ENCODE results near the gene CAMP.

DNA sequence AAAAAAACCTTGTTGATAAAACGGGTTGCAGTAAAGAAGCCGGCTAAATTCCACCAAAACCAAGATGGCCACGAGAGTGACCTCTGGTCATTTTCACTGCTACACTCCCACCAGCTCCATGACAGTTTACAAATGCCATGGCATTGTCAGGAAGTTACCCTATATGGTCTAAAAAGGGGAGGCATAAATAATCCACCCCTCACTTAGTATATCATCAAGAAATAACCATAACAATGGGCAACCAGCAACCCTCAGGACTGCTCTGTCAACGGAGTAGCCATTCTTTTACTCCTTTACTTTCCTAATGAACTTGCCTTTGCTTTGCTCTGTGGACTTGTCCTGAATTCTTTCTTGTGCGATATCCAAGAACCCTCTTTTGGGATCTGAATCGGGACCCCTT is 20.7 kb upstream of the CAMP start:
- TF ChIP-seq POLR2AphosphoS5 (IDR thresholded peaks at IDR 0.05; ENCODE audit: borderline replicate concordance, low read depth, low read length) (no peak), EZH2 (IDR thresholded peaks at IDR 0.05) (no peak), FOXP2 (optimal IDR thresholded peaks at IDR 0.05; ENCODE audit: control extremely low read depth, extremely low read length, insufficient read depth) (no peak)
